Measurements from ENCODE around the gene SLC22A23. TPM values are rescaled to one million over a fixed set of nuclear protein-coding genes. Genes with fewer than 3 reads are reported as not detected.

The SLC22A23 gene
- total RNA-seq, 2 donors from 2014 or later, result 11.1 to 13.3 TPM

DNA sequence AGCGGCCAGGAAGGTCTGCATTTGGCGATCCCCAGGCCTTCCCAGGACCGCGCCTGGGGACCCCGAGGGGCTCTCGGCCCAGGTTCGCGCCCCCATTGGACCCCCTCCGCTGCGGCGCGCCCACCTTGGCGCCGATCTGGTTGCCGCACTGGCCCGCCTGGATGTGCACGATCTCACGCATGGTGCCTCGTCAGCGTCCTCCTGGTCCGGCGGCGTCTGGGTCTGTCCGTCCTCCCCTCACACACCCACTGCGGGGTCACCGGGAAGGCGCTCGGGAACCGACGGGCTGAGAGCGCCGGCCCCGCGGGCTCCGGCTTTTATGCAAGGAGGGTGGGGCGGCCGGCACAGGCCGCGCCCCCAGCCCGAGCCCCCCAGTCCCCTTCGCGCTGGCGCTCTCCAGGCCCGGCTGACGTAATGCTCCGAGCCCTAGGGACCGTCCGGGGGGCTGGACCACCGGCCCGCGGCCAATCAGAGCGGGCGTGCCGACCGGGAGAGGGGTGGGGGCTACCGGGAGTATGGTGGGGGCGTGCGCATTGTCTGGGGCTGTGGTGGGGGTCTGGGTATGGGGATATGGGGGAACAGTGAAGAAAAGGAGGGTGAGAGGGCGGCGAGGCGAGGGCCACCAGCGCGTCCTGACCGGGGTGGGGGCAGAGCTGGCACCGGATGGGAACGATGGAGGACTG, 229.3 kb downstream of the SLC22A23 start, which contains the start of gene TUBB2B:
Gene TUBB2B (minus strand): TSS at position 291 of the 683 bp plus-strand sequence. CDS start 110 bp downstream, at position 181.
- H3K9ac ChIP-seq (ENCODE audit: extremely low read depth, low read length, poor library complexity, severe bottlenecking), result peak within 1 kb of the TSS; percentile 92
- no peaks in the 10 kb centered on the region for H3K9me3 Mint-ChIP-seq
- peaks cover 25% of the 10 kb centered on the region for H3K4me1 Mint-ChIP-seq
- H3K4me3 ChIP-seq (ENCODE audit: low read length), result peak within 1 kb of the TSS; percentile 89
- peaks cover 48% of the 10 kb centered on the region for H3K27me3 Mint-ChIP-seq (ENCODE audit: insufficient read depth)
- H3K4me3 Mint-ChIP-seq, result peak within 1 kb of the TSS; percentile 85
- H3K9me3 ChIP-seq (ENCODE audit: control insufficient read depth, low read length), result no peaks in the 10 kb centered on the region
- TF ChIP-seq CTCF (conservative IDR thresholded peaks at IDR 0.05), result no peak
- H3K4me1 ChIP-seq (ENCODE audit: control insufficient read depth, insufficient read depth, low read length), result peaks cover 3% of the 10 kb centered on the region
- H3K36me3 Mint-ChIP-seq (ENCODE audit: low read depth), result peaks cover 18% of the 10 kb centered on the region
- 0% methylated on average over 7 to 66 of the region's 66 CpGs for WGBS, 2 experiments (ENCODE audit: insufficient coverage in 1 of 2, insufficient read length in 1 of 2)
- H3K27me3 ChIP-seq (ENCODE audit: control insufficient read depth, insufficient read depth, low read length, poor library complexity, severe bottlenecking), result peaks cover 40% of the 10 kb centered on the region
- DNase-seq, result peak; percentile 96
- H3K36me3 ChIP-seq (ENCODE audit: control insufficient read depth, insufficient read depth, low read length), result peaks cover 21% of the 10 kb centered on the region
- peak within 1 kb of the TSS; percentile 87 for H3K27ac Mint-ChIP-seq
- peak within 1 kb of the TSS; percentile 99 for H3K27ac ChIP-seq (ENCODE audit: low read depth, low read length)

DNA sequence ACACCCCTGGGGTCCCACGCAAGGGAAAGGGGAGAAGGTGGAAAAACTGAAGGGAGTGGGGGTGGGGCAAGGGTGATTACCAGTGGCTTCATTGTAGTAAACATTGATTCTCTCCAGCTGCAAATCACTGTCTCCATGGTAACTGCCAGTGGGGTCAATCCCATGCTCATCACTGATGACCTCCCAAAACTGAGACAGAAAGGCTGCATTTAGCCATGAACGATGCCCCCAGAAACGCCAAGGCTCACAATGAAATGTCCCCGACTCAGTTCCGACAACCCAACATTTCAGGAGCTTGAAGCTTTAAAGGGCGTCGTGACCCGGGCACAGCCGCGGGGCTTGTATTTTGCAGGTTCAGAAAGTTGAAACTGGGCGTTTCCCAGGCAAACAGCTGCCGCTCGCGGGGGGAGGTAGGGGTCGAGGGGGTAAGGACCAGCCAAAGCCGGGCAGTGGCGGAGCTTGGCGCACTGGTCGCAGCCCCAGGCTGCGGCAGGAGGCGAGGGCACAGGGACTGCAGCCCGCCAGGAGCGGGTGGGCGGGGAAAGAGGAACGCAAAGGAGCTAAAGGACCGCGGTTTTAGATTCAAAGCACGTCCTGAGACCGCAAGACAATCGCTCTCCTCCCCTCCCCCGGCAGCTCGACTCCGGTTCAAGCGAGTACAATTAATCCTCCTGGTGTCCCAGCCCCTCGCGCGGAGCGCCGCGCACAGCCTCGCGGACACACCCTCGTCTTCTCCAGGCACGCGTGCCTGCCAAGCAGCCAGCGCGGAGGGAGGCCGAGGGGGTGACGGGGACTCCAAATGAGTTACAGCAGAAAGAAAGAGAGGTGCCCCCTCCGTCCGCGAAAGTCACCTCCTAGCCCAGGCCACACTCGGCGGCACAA, 230.1 kb downstream of the SLC22A23 start:
- Histone ChIP-seq H3K9ac (ENCODE audit: extremely low read depth, low read length, poor library complexity, severe bottlenecking) (peak overlapping the region; percentile 92), H3K36me3 (ENCODE audit: control insufficient read depth, insufficient read depth, low read length) (peaks cover 21% of the 10 kb centered on the region), H3K4me1 (ENCODE audit: control insufficient read depth, insufficient read depth, low read length) (no peaks in the 10 kb centered on the region), H3K9me3 (ENCODE audit: control insufficient read depth, low read length) (no peaks in the 10 kb centered on the region), H3K27me3 (ENCODE audit: control insufficient read depth, insufficient read depth, low read length, poor library complexity, severe bottlenecking) (peaks cover 32% of the 10 kb centered on the region), H3K27ac (ENCODE audit: low read depth, low read length) (peak overlapping the region; percentile 90), H3K4me3 (ENCODE audit: low read length) (peak overlapping the region; percentile 89)
- Mint-ChIP-seq H3K27ac (peak overlapping the region; percentile 87), H3K36me3 (ENCODE audit: low read depth) (peaks cover 18% of the 10 kb centered on the region), H3K4me1 (peaks cover 23% of the 10 kb centered on the region), H3K4me3 (peak overlapping the region; percentile 85), H3K9me3 (no peaks in the 10 kb centered on the region), H3K27me3 (ENCODE audit: insufficient read depth) (peaks cover 40% of the 10 kb centered on the region)
- DNase-seq, result peak; percentile 77
- TF ChIP-seq CTCF (conservative IDR thresholded peaks at IDR 0.05), result no peak
- 0 to 6% methylated on average over 10 to 54 of the region's 54 CpGs for WGBS, 2 experiments (ENCODE audit: insufficient coverage in 1 of 2, insufficient read length in 1 of 2)

- peaks cover 25% of the 10 kb centered on the region for H3K27me3 ChIP-seq (ENCODE audit: control insufficient read depth, insufficient read depth, low read length, poor library complexity, severe bottlenecking)
- DNase-seq, result peak; percentile 49
- H3K4me3 ChIP-seq (ENCODE audit: low read length), result peak overlapping the region; percentile 89
- H3K9me3 ChIP-seq (ENCODE audit: control insufficient read depth, low read length), result no peaks in the 10 kb centered on the region
- Mint-ChIP-seq H3K27ac (peak overlapping the region; percentile 26), H3K27me3 (ENCODE audit: insufficient read depth) (peaks cover 34% of the 10 kb centered on the region), H3K9me3 (no peaks in the 10 kb centered on the region), H3K36me3 (ENCODE audit: low read depth) (peaks cover 18% of the 10 kb centered on the region), H3K4me1 (peaks cover 25% of the 10 kb centered on the region), H3K4me3 (peak overlapping the region; percentile 85)
- H3K9ac ChIP-seq (ENCODE audit: extremely low read depth, low read length, poor library complexity, severe bottlenecking), result peak overlapping the region; percentile 92
- peak overlapping the region; percentile 7 for H3K27ac ChIP-seq (ENCODE audit: low read depth, low read length)
- H3K4me1 ChIP-seq (ENCODE audit: control insufficient read depth, insufficient read depth, low read length), result no peaks in the 10 kb centered on the region
- WGBS, 2 experiments (ENCODE audit: insufficient coverage in 1 of 2, insufficient read length in 1 of 2), result 41 to 47% methylated on average over 9 to 10 of the region's 10 CpGs
- no peak for TF ChIP-seq CTCF (conservative IDR thresholded peaks at IDR 0.05)
- H3K36me3 ChIP-seq (ENCODE audit: control insufficient read depth, insufficient read depth, low read length), result peaks cover 21% of the 10 kb centered on the region
These were observed 230.8 kb downstream of the SLC22A23 start for GRCh38 chr6:3226042-3226441.
